K562 (cell line): Measurements from ENCODE around the gene HCRT. TPM values are rescaled to one million over a fixed set of nuclear protein-coding genes. Genes with fewer than 3 reads are reported as not detected.

ENCODE experiments used
- BHLHE40 ChIP-seq: IDR thresholded peaks from 2 replicates; pipeline ENCODE4 v1.6.1; 2011; ENCODE audit warnings: low read length, improper control_type of control experiment
- BRD4 ChIP-seq: fragments of 200-600 bp; sonication (generic); IDR thresholded peaks from 2 replicates; pipeline ENCODE4 v1.6.1; 2017; ENCODE audit warnings: inconsistent platforms
- BRF1 ChIP-seq: IDR thresholded peaks from 3 replicates; pipeline ENCODE4 v1.6.1; 2011; ENCODE audit warnings: borderline replicate concordance, mild to moderate bottlenecking; ENCODE audit not compliant: insufficient read length; ENCODE audit errors: extremely low read depth
- BRF2 ChIP-seq: IDR thresholded peaks from 3 replicates; pipeline ENCODE4 v1.6.1; 2011; ENCODE audit warnings: borderline replicate concordance, mild to moderate bottlenecking; ENCODE audit not compliant: insufficient read length, insufficient read depth
- CBFA2T3 ChIP-seq: fragments of 450-650 bp; IDR thresholded peaks from 2 replicates; pipeline ENCODE4 v1.6.1; 2017
- GTF2E2 ChIP-seq: fragments of 200-800 bp; sonication (Bioruptor generic); IDR thresholded peaks from 2 replicates; pipeline ENCODE4 v1.6.1; 2016; ENCODE audit warnings: missing genetic modification characterization, missing compliant biosample characterization
- HNRNPL ChIP-seq: fragments of 200-400 bp; formaldehyde crosslinking; IDR thresholded peaks from 2 replicates; pipeline ENCODE4 v1.6.1; 2017; ENCODE audit warnings: low read depth, mild to moderate bottlenecking, low read length
- SMAD4 ChIP-seq: fragments of 250-450 bp; sonication (Bioruptor Pico); conservative IDR thresholded peaks from 2 replicates; pipeline ENCODE4 v1.8.0; 2021; ENCODE audit warnings: inconsistent platforms, mild to moderate bottlenecking, moderate library complexity
- WHSC1 ChIP-seq: IDR thresholded peaks from one replicate; pipeline ENCODE4 v1.6.1; 2012; ENCODE audit warnings: low read length, control low read depth, inconsistent platforms
- ZBED1 ChIP-seq: IDR thresholded peaks from 2 replicates; pipeline ENCODE4 v1.6.1; 2014
- ZBTB40 ChIP-seq, 2 experiments: fragments of 450-650 bp in 1 of 2; sonication (generic) in 1 of 2; formaldehyde crosslinking in 1 of 2; IDR thresholded peaks; 2 replicates each; pipeline versions ENCODE4 v1.7.1 to v1.9.0; 2016 to 2022; ENCODE audit warnings: inconsistent platforms in 1 of 2, mild to moderate bottlenecking in 1 of 2, missing genetic modification reagents in 1 of 2
- ZNF316 ChIP-seq: fragments of 450-650 bp; IDR thresholded peaks from 2 replicates; pipeline ENCODE4 v1.6.1; 2016
- ZNF79 ChIP-seq: fragments of 250-450 bp; sonication (Bioruptor Pico); IDR thresholded peaks from 2 replicates; pipeline ENCODE4 v1.4.0; 2020; ENCODE audit warnings: low read depth, mild to moderate bottlenecking, moderate library complexity
- polyA plus RNA-seq, 8 experiments: library from polyadenylated mRNA; depleted of rRNA in 4 of 8; stranded (reverse) in 5 of 8; unstranded in 3 of 8; fragments of >200 nt; fragmentation: Nextera tagmentation in 2 of 8; fragmentation: Illumina TruSeq in 1 of 8; extraction: Ambion mirVana in 2 of 8; extraction: Trizol in 1 of 8; gene quantifications; 2 replicates each; pipeline versions ENCODE4 v1.2.1 to v1.2.3, GENCODE V29; 2011 to 2014; ENCODE audit warnings: inconsistent platforms in 1 of 8, missing spikeins in 1 of 8
- total RNA-seq, 7 experiments: library from RNA; depleted of rRNA in 6 of 7; stranded (reverse); fragments of >200 nt in 6 of 7; fragmentation: Illumina TruSeq in 2 of 7; extraction: Trizol in 2 of 7; gene quantifications; 2 replicates each; pipeline versions ENCODE4 v1.2.1 to v1.2.3, GENCODE V29; 2011 to 2021; ENCODE audit warnings: low replicate concordance in 1 of 7

Gene HCRT
- total and polyA plus RNA-seq, 9 of the 15 experiments (the other 6 are each of a cell fraction or from before 2014, with no cell fraction given) = not detected

DNA sequence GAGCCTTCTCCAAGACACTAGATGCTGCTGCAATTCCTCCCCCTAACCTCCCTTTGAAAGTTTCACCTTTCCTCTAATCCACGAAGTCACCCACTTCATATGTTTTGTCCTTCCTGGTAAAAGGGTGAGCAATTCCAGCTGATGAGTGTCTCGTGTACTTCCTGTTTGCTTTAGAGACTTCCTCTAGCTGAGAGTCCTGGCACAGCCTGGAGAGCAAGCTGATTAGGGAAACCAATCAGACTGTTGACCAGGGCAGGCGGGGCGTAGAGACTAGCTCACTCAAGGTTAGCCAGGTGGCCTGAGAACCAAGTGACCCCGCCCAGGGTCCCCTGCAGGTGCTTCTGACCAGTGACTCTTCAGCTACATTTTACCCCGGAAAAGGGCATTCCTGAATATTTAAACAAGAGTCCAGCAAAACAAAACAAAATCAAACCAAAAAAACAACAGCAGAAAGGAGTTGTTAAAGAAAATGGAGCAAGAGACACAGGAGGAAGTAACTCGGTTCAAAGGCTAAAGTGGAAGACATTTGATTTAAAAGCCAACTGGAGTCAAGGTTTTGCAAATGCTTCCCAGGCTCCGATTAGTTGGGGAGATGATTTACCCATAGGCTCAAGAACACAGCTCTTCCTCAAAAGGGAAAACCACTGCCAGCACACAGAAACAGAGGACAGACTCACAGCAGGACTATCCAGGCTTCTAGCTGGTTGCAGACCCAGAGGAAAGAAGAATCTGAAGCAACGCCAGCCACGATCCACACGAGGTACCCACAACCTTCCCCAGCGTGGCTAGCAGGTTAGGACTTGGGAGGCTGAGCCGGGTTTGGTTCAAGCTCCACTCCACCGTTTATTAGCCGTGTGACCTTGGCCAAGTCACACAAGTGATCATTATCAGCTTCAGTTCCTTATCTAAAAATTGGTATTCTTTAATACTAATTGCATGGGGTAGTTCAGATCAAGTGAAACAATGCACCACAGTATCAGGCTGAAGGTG, 49.3 kb downstream of the HCRT start (continued):
- peak; percentile 68 for TF ChIP-seq ZBTB40 (IDR thresholded peaks at IDR 0.05)
- no peak for TF ChIP-seq ZBTB40 (CRISPR knock-in tag; IDR thresholded peaks at IDR 0.05)
- TF ChIP-seq SMAD4 (CRISPR knock-in tag) = peak; percentile 90
- no peak for TF ChIP-seq BRF1
- TF ChIP-seq ZNF79 (CRISPR knock-in tag) = peak; percentile 77
- TF ChIP-seq WHSC1 = no peak
- peak; percentile 61 for TF ChIP-seq BHLHE40
- TF ChIP-seq HNRNPL = no peak
- TF ChIP-seq ZNF316 = no peak
- TF ChIP-seq GTF2E2 (tag) = no peak
- TF ChIP-seq BRF2 = no peak
- TF ChIP-seq ZBED1 = no peak
- 0 out of 2 replicates have a peak, but pooled peaks have one; percentile 6 for TF ChIP-seq CBFA2T3
- no peak for TF ChIP-seq BRD4
